Caco-2 (cell line): ENCODE results near the gene LMTK3. TPM values are rescaled to one million over a fixed set of nuclear protein-coding genes. Genes with fewer than 3 reads are reported as not detected.

Source experiments
- BruUV-seq: library from RNA; stranded (reverse); fragments of 400-500 nt; replicated peaks from 2 replicates; lab custom pipeline; 2021; lab: Mats Ljungman, UMichigan
- CTCF ChIA-PET: fragments of 300-600 bp; sonication (Branson Sonifier 250); formaldehyde crosslinking; loops from one replicate; lab custom pipeline; 2022; ENCODE audit warnings: antibody characterized with exemption; lab: Charles Lee
- POLR2A ChIA-PET: fragments of 300-600 bp; sonication (Branson Sonifier 250); formaldehyde crosslinking; loops from one replicate; lab custom pipeline; 2022; ENCODE audit warnings: antibody characterized with exemption; lab: Charles Lee
- DNase-seq, 2 experiments: peaks; one replicate each; pipeline versions ENCODE4 v3.0.0 to v3.0.0-alpha.2; 2020 to 2022
- H3K27me3 ChIP-seq: replicated peaks from 2 replicates; pipeline ENCODE4 v1.6.0; 2011; ENCODE audit warnings: low read length; ENCODE audit not compliant: control insufficient read depth, insufficient read depth
- H3K36me3 ChIP-seq: 2 replicates; pipeline ENCODE4 v1.5.1; 2011; ENCODE audit warnings: low read length; ENCODE audit not compliant: control insufficient read depth, insufficient read depth
- H3K4me1 ChIP-seq: fragments of 250-450 bp; sonication (Bioruptor Pico); 2 replicates; pipeline ENCODE4 v1.5.1; 2020; ENCODE audit warnings: mild to moderate bottlenecking
- H3K4me3 ChIP-seq: 2 replicates; pipeline ENCODE4 v1.5.1; 2011; ENCODE audit warnings: low read depth, mild to moderate bottlenecking, control low read depth, low read length
- H3K9me3 ChIP-seq: fragments of 250-450 bp; sonication (Bioruptor Pico); 2 replicates; pipeline ENCODE4 v1.5.1; 2020; ENCODE audit warnings: mild to moderate bottlenecking, moderate library complexity
- H3K27ac Mint-ChIP-seq: one replicate; pipeline ENCODE4 v1.8.0; 2022; ENCODE audit warnings: mixed read lengths; ENCODE audit not compliant: unreplicated experiment
- H3K27me3 Mint-ChIP-seq: one replicate; pipeline ENCODE4 v1.8.0; 2022; ENCODE audit warnings: mixed read lengths; ENCODE audit not compliant: insufficient read depth, unreplicated experiment
- H3K36me3 Mint-ChIP-seq: one replicate; pipeline ENCODE4 v1.8.0; 2022; ENCODE audit warnings: mild to moderate bottlenecking, mixed read lengths; ENCODE audit not compliant: insufficient read depth, unreplicated experiment
- H3K4me1 Mint-ChIP-seq: one replicate; pipeline ENCODE4 v1.8.0; 2022; ENCODE audit warnings: low read depth, mixed read lengths; ENCODE audit not compliant: unreplicated experiment
- H3K4me3 Mint-ChIP-seq: one replicate; pipeline ENCODE4 v1.8.0; 2022; ENCODE audit warnings: mild to moderate bottlenecking, moderate library complexity, mixed read lengths; ENCODE audit not compliant: unreplicated experiment
- H3K9me3 Mint-ChIP-seq: one replicate; pipeline ENCODE4 v1.8.0; 2022; ENCODE audit warnings: mixed read lengths; ENCODE audit not compliant: unreplicated experiment
- CTCF ChIP-seq, 2 experiments: fragments of 200-600 bp in 1 of 2; IDR thresholded peaks; 1 replicate in 1 of 2; 2 replicates in 1 of 2; pipeline versions ENCODE4 v1.5.1 to v1.8.0; 2011 to 2022; ENCODE audit warnings: antibody characterized with exemption in 1 of 2, control low read depth in 1 of 2, inconsistent platforms in 1 of 2, low read depth in 1 of 2, low read length in 1 of 2, mild to moderate bottlenecking in 1 of 2, moderate library complexity in 1 of 2; ENCODE audit not compliant: insufficient read depth in 1 of 2, severe bottlenecking in 1 of 2, unreplicated experiment in 1 of 2
- intact Hi-C: fragments of 100-400 bp; cut with micrococcal nuclease; formaldehyde crosslinking; loops from one replicate; pipeline ENCODE4 v1.10.0; 2022; ENCODE audit not compliant: unreplicated experiment
- total RNA-seq: library from RNA; stranded (reverse); gene quantifications from 2 replicates; pipeline ENCODE4 v1.2.3, GENCODE V29; 2022

Gene LMTK3
- total RNA-seq, 1 experiment from 2014 or later = 22.6 TPM

DNA sequence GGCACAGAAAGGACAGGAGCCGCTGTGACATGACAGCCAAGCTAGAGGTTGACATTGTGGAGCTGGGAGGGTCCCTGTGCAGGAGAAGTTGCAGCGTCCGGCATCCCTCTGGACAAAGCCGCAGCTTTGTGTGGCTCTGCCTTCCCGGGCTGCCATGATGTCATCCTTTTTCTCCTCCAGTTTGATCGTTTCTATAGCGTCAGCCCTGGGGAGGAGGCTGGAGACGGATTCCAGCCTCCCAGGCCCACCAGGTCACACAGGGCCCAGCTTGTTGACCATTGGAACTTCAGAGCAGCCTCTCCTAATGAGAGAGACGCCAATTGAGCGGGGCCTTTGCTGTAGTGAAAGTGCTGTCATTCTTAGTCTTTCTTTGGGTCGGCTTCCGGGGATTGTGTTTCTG is 60.0 kb downstream of the LMTK3 start:
- intact Hi-C loops = no loop called here
- H3K4me3 ChIP-seq = no peak overlapping the region
- H3K9me3 ChIP-seq = no peaks in the 10 kb centered on the region
- Mint-ChIP-seq H3K4me1 (peaks cover 7% of the 10 kb centered on the region), H3K36me3 (peaks cover 88% of the 10 kb centered on the region), H3K4me3 (no peak overlapping the region), H3K9me3 (no peaks in the 10 kb centered on the region), H3K27ac (no peak overlapping the region), H3K27me3 (no peaks in the 10 kb centered on the region)
- DNase-seq = no peak
- CTCF ChIA-PET = no interaction called here
- H3K27me3 ChIP-seq = no peaks in the 10 kb centered on the region
- no peak for TF ChIP-seq CTCF (IDR thresholded peaks at IDR 0.05; ENCODE audit: insufficient read depth in 1 of 2, low read depth in 1 of 2, low read length in 1 of 2, severe bottlenecking in 1 of 2, unreplicated experiment in 1 of 2)
- peaks cover under 1% of the 10 kb centered on the region; the same call in 1 of the 2 replicates for H3K4me1 ChIP-seq
- H3K36me3 ChIP-seq = peaks cover 1% of the 10 kb centered on the region
- POLR2A ChIA-PET = no interaction called here
- no TSS peak for BruUV-seq

DNA sequence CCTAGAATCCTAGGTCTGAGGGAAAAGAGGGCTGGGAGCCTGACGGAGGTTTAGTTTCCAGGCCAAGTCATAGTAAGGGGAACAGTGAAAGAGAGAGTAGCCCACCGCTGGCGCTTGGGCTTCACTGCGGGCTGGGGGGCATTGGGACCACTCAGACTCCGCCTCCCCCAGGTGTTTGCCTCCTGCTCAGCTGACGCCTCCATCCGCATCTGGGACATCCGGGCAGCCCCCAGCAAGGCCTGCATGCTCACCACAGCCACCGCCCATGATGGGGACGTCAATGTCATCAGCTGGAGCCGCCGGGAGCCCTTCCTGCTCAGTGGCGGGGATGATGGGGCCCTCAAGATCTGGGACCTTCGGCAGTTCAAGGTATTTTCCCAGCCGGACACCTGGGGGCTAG is 60.8 kb downstream of the LMTK3 start:
- no peak overlapping the region for H3K4me3 ChIP-seq
- Mint-ChIP-seq H3K27ac (no peak overlapping the region), H3K27me3 (no peaks in the 10 kb centered on the region), H3K9me3 (no peaks in the 10 kb centered on the region), H3K4me3 (no peak overlapping the region), H3K36me3 (peaks cover 89% of the 10 kb centered on the region), H3K4me1 (peaks cover 7% of the 10 kb centered on the region)
- peaks cover 1% of the 10 kb centered on the region for H3K36me3 ChIP-seq
- no peaks in the 10 kb centered on the region for H3K27me3 ChIP-seq
- ChIA-PET POLR2A (interaction anchor here (0.5 kb wide), 1 partner anchor 59 kb away, joined by 3 read pairs; no protein-coding TSS in a partner anchor), CTCF (no interaction called here)
- no peak for TF ChIP-seq CTCF (IDR thresholded peaks at IDR 0.05; ENCODE audit: insufficient read depth in 1 of 2, low read depth in 1 of 2, low read length in 1 of 2, severe bottlenecking in 1 of 2, unreplicated experiment in 1 of 2)
- intact Hi-C loops = no loop called here
- H3K9me3 ChIP-seq = no peaks in the 10 kb centered on the region
- H3K4me1 ChIP-seq = peaks cover 3% of the 10 kb centered on the region; the same call in 1 of the 2 replicates
- DNase-seq = no peak
- no TSS peak for BruUV-seq

DNA sequence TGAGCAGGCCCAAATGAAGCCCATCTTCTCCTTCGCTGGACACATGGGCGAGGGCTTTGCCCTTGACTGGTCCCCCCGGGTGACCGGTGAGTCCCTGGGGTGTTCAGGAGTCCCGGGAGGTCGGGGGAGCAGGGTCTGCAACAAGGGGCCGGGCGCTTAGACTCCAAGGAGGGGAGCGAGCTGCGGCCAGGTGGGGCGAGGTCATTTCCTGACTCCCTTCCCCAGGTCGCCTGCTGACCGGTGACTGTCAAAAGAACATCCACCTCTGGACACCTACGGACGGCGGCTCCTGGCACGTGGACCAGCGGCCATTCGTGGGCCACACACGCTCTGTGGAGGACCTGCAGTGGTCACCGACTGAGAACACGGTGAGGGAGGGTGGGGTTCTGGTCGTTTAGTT is 61.2 kb downstream of the LMTK3 start:
- no peaks in the 10 kb centered on the region for H3K9me3 Mint-ChIP-seq
- H3K4me1 Mint-ChIP-seq = peaks cover 9% of the 10 kb centered on the region
- H3K36me3 Mint-ChIP-seq = peaks cover 89% of the 10 kb centered on the region
- no peak overlapping the region for H3K4me3 Mint-ChIP-seq
- Histone ChIP-seq H3K4me1 (peaks cover 3% of the 10 kb centered on the region; the same call in 1 of the 2 replicates), H3K27me3 (no peaks in the 10 kb centered on the region), H3K36me3 (peaks cover 1% of the 10 kb centered on the region), H3K9me3 (no peaks in the 10 kb centered on the region), H3K4me3 (no peak overlapping the region)
- H3K27me3 Mint-ChIP-seq = no peaks in the 10 kb centered on the region
- ChIA-PET POLR2A (interaction anchor here (0.5 kb wide), 1 partner anchor 59 kb away, joined by 3 read pairs; no protein-coding TSS in a partner anchor), CTCF (no interaction called here)
- DNase-seq = no peak
- BruUV-seq = no TSS peak
- no peak overlapping the region for H3K27ac Mint-ChIP-seq
- intact Hi-C loops = no loop called here
- TF ChIP-seq CTCF (IDR thresholded peaks at IDR 0.05; ENCODE audit: insufficient read depth in 1 of 2, low read depth in 1 of 2, low read length in 1 of 2, severe bottlenecking in 1 of 2, unreplicated experiment in 1 of 2) = no peak
